ENCODE data around the gene SAT1.

SAT1 gene

DNA sequence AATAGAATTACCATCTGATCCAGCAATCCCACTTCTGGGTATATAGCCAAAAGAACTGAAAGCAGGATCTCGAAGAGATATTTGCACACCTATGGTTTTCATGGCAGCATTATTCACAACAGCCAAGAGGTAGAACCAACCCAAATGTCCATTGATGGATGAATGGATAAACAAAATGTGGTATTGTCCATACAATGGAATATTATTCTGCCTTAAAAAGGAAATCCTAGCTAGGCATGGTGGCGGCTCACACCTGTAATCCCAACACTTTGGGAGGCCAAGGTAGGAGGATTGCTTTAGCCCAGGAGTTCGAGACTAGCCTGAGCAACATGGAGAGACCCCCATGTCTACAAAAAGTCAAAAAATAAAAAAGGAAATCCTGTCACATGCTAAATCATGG lies 27.3 kb downstream of the SAT1 start:
- Histone ChIP-seq H3K9ac (no peak overlapping the region), H3K4me2 (ENCODE audit: low read length) (no peak overlapping the region), H3K9me3 (ENCODE audit: control insufficient read depth, low read length) (no peaks in the 10 kb centered on the region), H3K4me1 (no peaks in the 10 kb centered on the region), H3K36me3 (ENCODE audit: control insufficient read depth, insufficient read depth, low read length) (no peaks in the 10 kb centered on the region), H3K27me3 (ENCODE audit: control insufficient read depth, insufficient read depth, low read length) (no peaks in the 10 kb centered on the region), H3K79me2 (no peaks in the 10 kb centered on the region), H3K27ac (no peak overlapping the region), H2AFZ (no peak overlapping the region), H3K4me3 (ENCODE audit: low read depth, low read length) (no peak overlapping the region)
- TF ChIP-seq, protein P1, sequence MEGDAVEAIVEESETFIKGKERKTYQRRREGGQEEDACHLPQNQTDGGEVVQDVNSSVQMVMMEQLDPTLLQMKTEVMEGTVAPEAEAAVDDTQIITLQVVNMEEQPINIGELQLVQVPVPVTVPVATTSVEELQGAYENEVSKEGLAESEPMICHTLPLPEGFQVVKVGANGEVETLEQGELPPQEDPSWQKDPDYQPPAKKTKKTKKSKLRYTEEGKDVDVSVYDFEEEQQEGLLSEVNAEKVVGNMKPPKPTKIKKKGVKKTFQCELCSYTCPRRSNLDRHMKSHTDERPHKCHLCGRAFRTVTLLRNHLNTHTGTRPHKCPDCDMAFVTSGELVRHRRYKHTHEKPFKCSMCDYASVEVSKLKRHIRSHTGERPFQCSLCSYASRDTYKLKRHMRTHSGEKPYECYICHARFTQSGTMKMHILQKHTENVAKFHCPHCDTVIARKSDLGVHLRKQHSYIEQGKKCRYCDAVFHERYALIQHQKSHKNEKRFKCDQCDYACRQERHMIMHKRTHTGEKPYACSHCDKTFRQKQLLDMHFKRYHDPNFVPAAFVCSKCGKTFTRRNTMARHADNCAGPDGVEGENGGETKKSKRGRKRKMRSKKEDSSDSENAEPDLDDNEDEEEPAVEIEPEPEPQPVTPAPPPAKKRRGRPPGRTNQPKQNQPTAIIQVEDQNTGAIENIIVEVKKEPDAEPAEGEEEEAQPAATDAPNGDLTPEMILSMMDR (IDR thresholded peaks at IDR 0.05): no peak

DNA sequence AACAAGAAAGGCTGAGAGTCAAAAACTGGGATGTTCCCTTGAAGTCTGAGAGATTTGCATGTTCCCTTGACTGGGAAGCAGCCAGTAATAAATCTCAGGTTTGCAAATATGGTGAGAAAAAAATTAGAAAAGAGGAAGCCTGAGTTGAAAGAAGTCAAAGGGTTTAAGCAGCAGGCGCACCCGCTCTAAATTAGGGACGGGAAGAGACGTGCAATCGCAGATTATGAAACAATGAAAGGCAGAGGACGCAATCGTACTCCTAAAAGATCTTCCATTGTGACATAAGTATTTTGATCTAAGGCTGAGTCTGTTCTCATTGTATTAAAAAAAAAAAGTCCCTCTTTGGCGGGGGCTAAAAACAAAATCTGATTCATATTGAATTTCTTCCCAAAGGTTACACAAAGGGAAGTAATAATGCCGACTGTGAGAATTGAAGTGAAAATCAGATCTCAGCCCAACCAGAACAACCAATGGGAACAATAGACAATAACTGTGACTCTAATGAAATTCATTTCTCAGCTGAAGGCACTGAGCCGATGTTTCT lies 28.2 kb downstream of the SAT1 start:
- H3K9me3 ChIP-seq (ENCODE audit: control insufficient read depth, low read length): no peaks in the 10 kb centered on the region
- no peak overlapping the region for H3K4me2 ChIP-seq (ENCODE audit: low read length)
- H3K9ac ChIP-seq: no peak overlapping the region
- H3K27me3 ChIP-seq (ENCODE audit: control insufficient read depth, insufficient read depth, low read length): no peaks in the 10 kb centered on the region
- H2AFZ ChIP-seq: no peak overlapping the region
- H3K27ac ChIP-seq: no peak overlapping the region
- H3K36me3 ChIP-seq (ENCODE audit: control insufficient read depth, insufficient read depth, low read length): no peaks in the 10 kb centered on the region
- TF ChIP-seq, protein P1 (IDR thresholded peaks at IDR 0.05): no peak
- H3K4me3 ChIP-seq (ENCODE audit: low read depth, low read length): no peak overlapping the region
- no peaks in the 10 kb centered on the region for H3K4me1 ChIP-seq
- H3K79me2 ChIP-seq: no peaks in the 10 kb centered on the region

DNA sequence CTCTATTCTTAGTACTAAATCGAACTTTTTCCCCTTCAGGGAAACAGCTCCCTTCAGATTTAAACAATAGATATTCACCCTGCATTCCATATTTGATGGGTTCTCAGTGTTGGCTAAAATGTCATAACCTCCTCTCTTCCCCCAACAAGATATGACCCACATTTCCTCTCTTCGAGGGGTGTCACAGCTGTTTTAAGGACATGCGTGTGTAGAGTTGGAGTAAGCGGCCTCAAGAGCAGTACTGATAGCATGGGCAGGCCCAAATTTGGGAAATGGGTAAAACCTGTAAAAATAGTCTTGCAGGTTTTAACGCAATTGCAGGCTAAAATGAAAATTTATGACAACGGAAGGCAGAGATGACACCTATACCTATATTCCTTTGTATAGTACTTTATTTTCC lies 28.7 kb downstream of the SAT1 start:
- no peak overlapping the region for H3K4me2 ChIP-seq (ENCODE audit: low read length)
- no peaks in the 10 kb centered on the region for H3K9me3 ChIP-seq (ENCODE audit: control insufficient read depth, low read length)
- H3K4me3 ChIP-seq (ENCODE audit: low read depth, low read length): no peak overlapping the region
- TF ChIP-seq, protein P1 (IDR thresholded peaks at IDR 0.05): no peak
- H3K36me3 ChIP-seq (ENCODE audit: control insufficient read depth, insufficient read depth, low read length): no peaks in the 10 kb centered on the region
- no peaks in the 10 kb centered on the region for H3K4me1 ChIP-seq
- no peak overlapping the region for H3K9ac ChIP-seq
- H3K27ac ChIP-seq: no peak overlapping the region
- no peak overlapping the region for H2AFZ ChIP-seq
- no peaks in the 10 kb centered on the region for H3K79me2 ChIP-seq
- no peaks in the 10 kb centered on the region for H3K27me3 ChIP-seq (ENCODE audit: control insufficient read depth, insufficient read depth, low read length)

DNA sequence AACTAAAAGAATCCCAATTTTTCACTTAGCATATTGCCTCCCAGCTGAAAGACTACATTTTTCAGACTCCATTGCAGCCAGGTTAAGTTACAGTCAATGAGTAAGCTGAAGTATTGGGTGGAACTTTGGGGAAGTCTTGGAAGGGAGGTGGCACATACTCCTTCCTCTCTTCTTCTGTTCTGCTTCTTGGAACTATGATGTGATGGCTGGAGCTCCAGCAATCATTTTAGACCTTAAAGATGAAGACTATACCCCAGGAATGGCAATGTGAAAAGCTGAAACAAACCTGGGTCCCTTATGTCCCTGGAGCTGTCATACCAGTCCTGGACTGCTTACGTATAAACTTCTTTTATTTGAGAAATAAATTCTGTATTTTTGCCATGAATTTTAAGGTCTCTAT lies 30.8 kb downstream of the SAT1 start:
- no peaks in the 10 kb centered on the region for H3K9me3 ChIP-seq (ENCODE audit: control insufficient read depth, low read length)
- no peak overlapping the region for H3K4me3 ChIP-seq (ENCODE audit: low read depth, low read length)
- TF ChIP-seq, protein P1 (IDR thresholded peaks at IDR 0.05): no peak
- no peaks in the 10 kb centered on the region for H3K79me2 ChIP-seq
- no peaks in the 10 kb centered on the region for H3K27me3 ChIP-seq (ENCODE audit: control insufficient read depth, insufficient read depth, low read length)
- H3K9ac ChIP-seq: no peak overlapping the region
- H3K27ac ChIP-seq: no peak overlapping the region
- no peak overlapping the region for H2AFZ ChIP-seq
- no peaks in the 10 kb centered on the region for H3K4me1 ChIP-seq
- no peak overlapping the region for H3K4me2 ChIP-seq (ENCODE audit: low read length)
- no peaks in the 10 kb centered on the region for H3K36me3 ChIP-seq (ENCODE audit: control insufficient read depth, insufficient read depth, low read length)

DNA sequence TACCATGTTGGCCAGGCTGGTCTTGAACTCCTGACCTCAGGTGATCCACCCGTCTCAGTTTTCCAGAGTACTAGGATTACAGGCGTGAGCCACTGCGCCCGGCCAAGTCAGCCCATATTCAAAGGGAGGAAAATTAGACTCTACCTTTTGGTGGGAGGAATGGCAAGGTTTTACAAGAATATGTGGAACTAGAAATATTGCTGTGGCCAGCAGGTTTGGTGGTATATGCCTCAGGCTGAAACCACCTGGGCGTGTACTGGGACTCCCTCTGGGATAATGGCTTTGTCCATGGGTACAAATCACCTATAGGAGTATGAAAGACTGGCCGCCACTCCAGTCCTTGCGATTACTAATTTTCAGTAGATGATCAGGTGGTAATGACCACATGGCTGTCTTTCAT lies 32.4 kb downstream of the SAT1 start:
- Histone ChIP-seq H3K9me3 (ENCODE audit: control insufficient read depth, low read length) (no peaks in the 10 kb centered on the region), H2AFZ (no peak overlapping the region), H3K36me3 (ENCODE audit: control insufficient read depth, insufficient read depth, low read length) (no peaks in the 10 kb centered on the region), H3K4me1 (no peaks in the 10 kb centered on the region), H3K79me2 (no peaks in the 10 kb centered on the region), H3K4me3 (ENCODE audit: low read depth, low read length) (no peak overlapping the region), H3K9ac (no peak overlapping the region), H3K4me2 (ENCODE audit: low read length) (no peak overlapping the region), H3K27ac (no peak overlapping the region), H3K27me3 (ENCODE audit: control insufficient read depth, insufficient read depth, low read length) (no peaks in the 10 kb centered on the region)
- TF ChIP-seq, protein P1 (IDR thresholded peaks at IDR 0.05): no peak
